Parathyroid adenoma (tissue), 2 donors: ENCODE results near the gene PIK3C3.
A peak's percentile ranks its signal among the peaks of the same experiment; 100 is the strongest.

Experiments
- H2AFZ ChIP-seq: fragments of 300-600 bp; sonication (generic); one replicate; pipeline ENCODE4 v1.7.0; 2017; ENCODE audit warnings: antibody characterized with exemption, mild to moderate bottlenecking
- H3K27ac ChIP-seq: fragments of 300-600 bp; sonication (generic); one replicate; pipeline ENCODE4 v1.7.0; 2017
- H3K27me3 ChIP-seq: fragments of 300-600 bp; sonication (generic); one replicate; pipeline ENCODE4 v1.7.0; 2017; ENCODE audit warnings: low read length; ENCODE audit not compliant: control insufficient read depth, insufficient read depth
- H3K36me3 ChIP-seq: fragments of 300-600 bp; sonication (generic); one replicate; pipeline ENCODE4 v1.7.0; 2017; ENCODE audit warnings: low read length; ENCODE audit not compliant: control insufficient read depth, insufficient read depth
- H3K4me1 ChIP-seq: fragments of 300-600 bp; sonication (generic); one replicate; pipeline ENCODE4 v1.7.0; 2017; ENCODE audit warnings: control low read depth
- H3K4me2 ChIP-seq: fragments of 300-600 bp; sonication (generic); one replicate; pipeline ENCODE4 v1.7.0; 2017; ENCODE audit warnings: low read length
- H3K4me3 ChIP-seq: fragments of 300-600 bp; sonication (generic); one replicate; pipeline ENCODE4 v1.7.0; 2017; ENCODE audit warnings: low read depth, low read length
- H3K79me2 ChIP-seq: fragments of 300-600 bp; sonication (generic); one replicate; pipeline ENCODE4 v1.7.0; 2017; ENCODE audit warnings: control low read depth
- H3K9ac ChIP-seq: fragments of 300-600 bp; sonication (generic); one replicate; pipeline ENCODE4 v1.7.0; 2017; ENCODE audit warnings: mild to moderate bottlenecking
- H3K9me3 ChIP-seq: fragments of 300-600 bp; sonication (generic); one replicate; pipeline ENCODE4 v1.7.0; 2017; ENCODE audit warnings: low read length; ENCODE audit not compliant: control insufficient read depth
- TF ChIP-seq, protein P1 (sequence below): fragments of 300-600 bp; sonication (generic); IDR thresholded peaks from one replicate; pipeline ENCODE4 v1.7.0; 2017; ENCODE audit warnings: antibody characterized with exemption, mild to moderate bottlenecking
- donor health status: primary hyperparathyroidism.

PIK3C3 gene

DNA sequence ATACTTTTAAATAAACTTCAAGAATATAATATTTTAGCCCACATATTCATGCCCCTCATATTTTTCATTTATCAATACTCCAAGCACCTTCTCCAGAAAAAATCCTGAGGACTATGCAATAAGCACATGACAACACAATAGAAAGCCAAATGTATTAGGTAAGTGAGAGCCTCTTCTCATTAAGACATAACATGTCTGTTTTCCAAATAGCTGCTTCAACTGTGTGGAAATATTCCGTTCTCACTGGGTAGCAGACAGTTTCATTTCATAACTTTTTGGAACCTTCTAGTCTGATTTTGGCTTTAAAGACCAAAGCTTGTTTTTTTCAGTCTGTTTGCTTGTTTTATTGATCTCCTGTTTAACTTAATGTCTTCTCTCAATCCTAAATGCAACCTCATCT lies 137.8 kb downstream of the PIK3C3 start:
- H3K4me1 ChIP-seq: no peaks in the 10 kb centered on the region

GRCh38 chr18:42094875-42095274 lies 139.8 kb downstream of the PIK3C3 start:
- Histone ChIP-seq H3K27me3 (no peaks in the 10 kb centered on the region), H2AFZ (no peak overlapping the region), H3K9me3 (no peaks in the 10 kb centered on the region), H3K79me2 (no peaks in the 10 kb centered on the region), H3K36me3 (no peaks in the 10 kb centered on the region), H3K9ac (no peak overlapping the region), H3K4me3 (no peak overlapping the region), H3K4me1 (no peaks in the 10 kb centered on the region), H3K27ac (no peak overlapping the region), H3K4me2 (no peak overlapping the region)
- TF ChIP-seq, protein P1, sequence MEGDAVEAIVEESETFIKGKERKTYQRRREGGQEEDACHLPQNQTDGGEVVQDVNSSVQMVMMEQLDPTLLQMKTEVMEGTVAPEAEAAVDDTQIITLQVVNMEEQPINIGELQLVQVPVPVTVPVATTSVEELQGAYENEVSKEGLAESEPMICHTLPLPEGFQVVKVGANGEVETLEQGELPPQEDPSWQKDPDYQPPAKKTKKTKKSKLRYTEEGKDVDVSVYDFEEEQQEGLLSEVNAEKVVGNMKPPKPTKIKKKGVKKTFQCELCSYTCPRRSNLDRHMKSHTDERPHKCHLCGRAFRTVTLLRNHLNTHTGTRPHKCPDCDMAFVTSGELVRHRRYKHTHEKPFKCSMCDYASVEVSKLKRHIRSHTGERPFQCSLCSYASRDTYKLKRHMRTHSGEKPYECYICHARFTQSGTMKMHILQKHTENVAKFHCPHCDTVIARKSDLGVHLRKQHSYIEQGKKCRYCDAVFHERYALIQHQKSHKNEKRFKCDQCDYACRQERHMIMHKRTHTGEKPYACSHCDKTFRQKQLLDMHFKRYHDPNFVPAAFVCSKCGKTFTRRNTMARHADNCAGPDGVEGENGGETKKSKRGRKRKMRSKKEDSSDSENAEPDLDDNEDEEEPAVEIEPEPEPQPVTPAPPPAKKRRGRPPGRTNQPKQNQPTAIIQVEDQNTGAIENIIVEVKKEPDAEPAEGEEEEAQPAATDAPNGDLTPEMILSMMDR: no peak

More for the DNA sequence above, 137.8 kb downstream of the PIK3C3 start:
- H3K36me3 ChIP-seq: no peaks in the 10 kb centered on the region
- H3K9me3 ChIP-seq: no peaks in the 10 kb centered on the region
- H3K79me2 ChIP-seq: no peaks in the 10 kb centered on the region
- no peak overlapping the region for H3K4me2 ChIP-seq
- no peaks in the 10 kb centered on the region for H3K27me3 ChIP-seq
- H3K9ac ChIP-seq: no peak overlapping the region
- no peak overlapping the region for H3K27ac ChIP-seq
- H3K4me3 ChIP-seq: no peak overlapping the region
- TF ChIP-seq, protein P1: no peak
- H2AFZ ChIP-seq: no peak overlapping the region

GRCh38 chr18:42095732-42096377 lies 140.8 kb downstream of the PIK3C3 start:
- Histone ChIP-seq H2AFZ (no peak overlapping the region), H3K4me3 (no peak overlapping the region), H3K4me1 (no peaks in the 10 kb centered on the region), H3K4me2 (no peak overlapping the region), H3K9ac (no peak overlapping the region), H3K36me3 (no peaks in the 10 kb centered on the region), H3K9me3 (no peaks in the 10 kb centered on the region), H3K27ac (no peak overlapping the region), H3K79me2 (no peaks in the 10 kb centered on the region), H3K27me3 (no peaks in the 10 kb centered on the region)
- TF ChIP-seq, protein P1: no peak

DNA sequence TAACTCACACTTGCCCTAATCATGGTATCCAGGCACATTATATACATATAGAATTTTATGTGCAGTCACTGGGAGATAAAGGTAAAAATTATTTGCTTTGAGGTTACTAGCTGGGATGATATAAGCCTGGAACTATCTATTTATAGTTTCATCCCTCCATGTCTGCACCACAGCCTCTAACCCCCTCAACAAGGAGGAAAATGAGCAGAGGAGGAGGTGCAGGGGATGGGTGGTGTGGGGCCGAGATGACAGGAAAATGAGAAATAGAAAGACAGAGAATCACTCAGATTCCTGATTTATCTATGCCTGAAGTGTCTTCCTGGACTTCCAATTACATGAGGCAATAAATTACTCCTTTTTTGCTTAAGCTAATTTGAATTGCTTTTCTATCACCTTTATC lies 145.2 kb downstream of the PIK3C3 start:
- H3K79me2 ChIP-seq: no peaks in the 10 kb centered on the region
- no peak overlapping the region for H3K4me3 ChIP-seq
- no peaks in the 10 kb centered on the region for H3K4me1 ChIP-seq
- H3K9ac ChIP-seq: no peak overlapping the region
- TF ChIP-seq, protein P1: no peak
- no peaks in the 10 kb centered on the region for H3K9me3 ChIP-seq
- H3K27ac ChIP-seq: no peak overlapping the region
- no peaks in the 10 kb centered on the region for H3K36me3 ChIP-seq
- H2AFZ ChIP-seq: no peak overlapping the region
- no peaks in the 10 kb centered on the region for H3K27me3 ChIP-seq
- H3K4me2 ChIP-seq: no peak overlapping the region

GRCh38 chr18:42100911-42101310 lies 145.9 kb downstream of the PIK3C3 start:
- no peak overlapping the region for H3K4me2 ChIP-seq
- TF ChIP-seq, protein P1: no peak
- no peaks in the 10 kb centered on the region for H3K27me3 ChIP-seq
- no peak overlapping the region for H3K27ac ChIP-seq
- peak overlapping the region; percentile 5 for H2AFZ ChIP-seq
- H3K79me2 ChIP-seq: no peaks in the 10 kb centered on the region
- no peaks in the 10 kb centered on the region for H3K4me1 ChIP-seq
- no peak overlapping the region for H3K4me3 ChIP-seq
- H3K36me3 ChIP-seq: no peaks in the 10 kb centered on the region
- H3K9ac ChIP-seq: no peak overlapping the region
- H3K9me3 ChIP-seq: no peaks in the 10 kb centered on the region
